GM19324 (cell line): ENCODE measurements around the gene SVIL.
A peak's percentile ranks its signal among the peaks of the same experiment; 100 is the strongest.
"Not testable (repeated sequence)": the region's sequence is repeated elsewhere in the genome, so short reads cannot be mapped to it uniquely, and the experiment has no call there.

Experiments used
- ATAC-seq: cut with Tn5 transposase; IDR thresholded peaks from one replicate; pipeline ENCODE4 v1.9.1; 2021; ENCODE audit warnings: mild to moderate bottlenecking, moderate library complexity; ENCODE audit not compliant: unreplicated experiment, low FRiP score

The SVIL gene

DNA sequence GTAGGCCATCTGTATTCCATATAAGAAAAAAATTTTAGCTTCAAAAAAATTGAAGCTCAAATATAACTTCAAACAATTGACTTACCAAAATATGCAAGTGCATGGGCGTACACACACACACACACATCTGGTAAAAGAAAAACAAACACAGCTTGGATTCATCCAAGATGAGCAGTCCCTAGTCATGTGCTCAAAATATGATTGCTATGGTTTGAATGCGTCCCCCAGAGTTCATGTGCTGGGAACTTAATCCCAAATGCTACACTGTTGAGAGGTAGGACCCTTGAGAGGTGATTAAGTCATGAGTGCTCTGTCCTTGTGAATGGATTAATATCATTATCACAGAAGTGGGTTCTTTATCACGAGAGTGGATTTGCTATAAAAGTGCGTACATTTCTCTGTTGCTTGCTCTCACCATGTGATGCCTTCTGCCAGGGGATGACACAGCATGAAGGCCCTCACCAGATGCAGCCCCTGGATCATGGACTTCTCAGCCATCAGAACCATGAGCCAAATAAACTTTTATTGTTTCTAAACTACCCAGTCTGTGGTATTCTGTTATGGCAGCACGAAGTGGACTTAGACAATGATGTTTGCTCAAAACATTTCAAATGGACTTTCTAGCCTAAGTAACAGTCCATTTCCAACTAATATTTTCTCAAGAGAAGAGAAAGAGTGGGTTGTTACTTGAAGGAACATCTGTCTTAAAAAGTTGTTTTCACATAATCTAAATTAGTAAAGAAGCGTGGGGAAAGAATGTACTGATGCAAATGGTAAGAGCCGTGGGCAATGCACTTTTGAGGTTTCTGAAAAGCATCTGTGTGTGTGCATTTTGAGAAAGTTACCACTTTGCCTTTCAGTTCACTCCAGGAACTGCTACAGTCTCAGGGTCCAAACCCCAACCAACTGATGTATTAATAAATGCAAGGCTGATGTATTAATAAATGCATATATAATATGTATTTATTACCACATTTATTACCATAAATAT, 15.1 kb upstream of the SVIL start:
- no peak for ATAC-seq

DNA sequence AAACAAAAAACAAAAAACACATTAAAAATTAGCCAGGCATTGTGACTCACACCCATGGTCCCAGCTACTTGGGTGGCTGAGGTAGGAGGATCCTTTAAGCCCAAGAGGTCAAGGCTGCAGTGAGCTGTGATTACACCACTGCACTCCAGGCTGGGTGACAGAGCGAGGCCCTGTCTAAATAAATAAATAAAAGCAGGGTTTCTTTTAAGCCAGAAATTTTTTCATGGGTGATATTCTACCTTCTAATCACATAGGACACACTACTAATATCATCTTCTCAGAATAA, 14.2 kb upstream of the SVIL start:
- no peak for ATAC-seq

DNA sequence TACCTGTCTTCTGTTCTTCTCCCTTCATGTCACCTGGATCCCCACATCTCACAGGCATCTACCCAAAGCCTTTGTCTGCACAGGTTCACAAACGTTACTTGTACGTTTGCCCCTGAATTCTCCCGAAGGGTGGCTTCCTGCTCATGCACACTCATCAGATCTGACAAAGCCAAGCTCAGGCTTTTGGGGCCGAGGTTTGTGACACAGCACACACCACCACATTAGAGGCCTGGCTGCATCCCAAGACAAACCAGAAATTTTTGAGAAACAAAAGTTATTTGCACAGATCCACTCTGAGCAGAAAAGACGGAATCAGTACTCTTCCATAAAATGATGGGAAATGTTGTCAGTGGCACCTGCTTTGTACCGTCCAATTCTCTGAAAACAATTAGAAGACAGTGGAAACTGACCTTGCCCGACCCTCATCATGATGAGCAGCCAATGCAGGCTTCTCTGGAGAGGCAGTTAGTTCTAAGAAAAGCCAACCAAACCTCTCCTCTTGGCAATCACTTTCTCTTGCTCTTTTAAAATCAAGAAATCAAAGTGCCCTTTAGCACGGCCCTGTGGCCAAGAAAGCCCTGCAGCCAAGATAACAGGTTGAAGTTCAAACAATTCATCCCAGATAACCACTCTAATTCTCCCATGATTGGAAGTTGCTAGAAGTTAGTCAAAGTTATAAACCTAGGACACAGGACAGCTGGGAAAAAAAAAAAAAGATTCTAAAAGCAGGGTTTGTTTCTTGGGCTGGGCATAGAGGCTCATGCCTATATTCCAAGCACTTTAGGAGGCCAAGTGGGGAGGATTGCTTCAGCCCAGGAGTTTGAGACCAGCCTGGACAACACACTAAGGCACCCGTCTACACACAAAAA, 13.6 kb upstream of the SVIL start:
- no peak for ATAC-seq

DNA sequence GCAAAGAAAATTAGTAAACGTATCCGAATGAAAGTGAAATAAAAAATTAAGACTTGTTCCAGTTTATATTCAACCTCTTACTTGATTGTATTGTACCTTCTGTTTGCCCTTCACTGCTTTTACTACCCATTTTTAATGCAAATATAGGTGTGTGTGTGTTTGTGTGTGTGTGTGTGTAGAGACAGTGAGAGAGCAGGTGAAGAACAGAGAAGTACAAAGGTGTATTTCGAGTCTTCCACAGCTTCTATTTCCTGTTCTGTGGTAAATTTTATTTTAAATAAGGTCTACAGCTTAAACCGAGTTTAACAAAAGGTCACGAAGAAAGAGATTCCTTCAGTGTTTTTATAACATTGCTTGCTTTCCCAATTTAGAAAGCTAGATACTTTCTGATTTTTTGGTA, 12.7 kb upstream of the SVIL start:
- no peak for ATAC-seq

DNA sequence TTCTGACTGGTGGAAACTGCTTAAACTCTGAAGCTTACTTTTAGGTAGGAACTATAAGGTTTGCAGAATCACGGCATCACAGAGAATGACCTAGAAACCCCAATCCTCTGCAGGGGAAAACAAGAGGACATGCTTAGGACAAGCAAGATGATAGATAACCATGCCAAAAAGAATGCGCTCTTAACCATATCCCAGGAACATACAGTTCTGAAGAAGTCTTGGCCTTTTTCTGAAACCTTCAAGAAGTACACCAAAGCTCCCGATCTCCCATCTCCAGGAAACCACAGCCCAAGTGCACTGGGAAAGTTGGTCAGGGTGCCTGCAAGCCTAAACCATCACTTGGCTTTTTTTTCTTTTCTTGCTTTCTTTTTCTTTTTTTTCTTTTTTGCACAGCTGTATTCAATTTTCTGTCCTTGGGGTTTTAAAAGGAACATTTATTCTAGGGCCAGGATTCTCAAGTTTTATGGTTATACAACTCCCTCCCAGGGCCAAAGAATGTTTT, 12.2 kb upstream of the SVIL start:
- no peak for ATAC-seq

DNA sequence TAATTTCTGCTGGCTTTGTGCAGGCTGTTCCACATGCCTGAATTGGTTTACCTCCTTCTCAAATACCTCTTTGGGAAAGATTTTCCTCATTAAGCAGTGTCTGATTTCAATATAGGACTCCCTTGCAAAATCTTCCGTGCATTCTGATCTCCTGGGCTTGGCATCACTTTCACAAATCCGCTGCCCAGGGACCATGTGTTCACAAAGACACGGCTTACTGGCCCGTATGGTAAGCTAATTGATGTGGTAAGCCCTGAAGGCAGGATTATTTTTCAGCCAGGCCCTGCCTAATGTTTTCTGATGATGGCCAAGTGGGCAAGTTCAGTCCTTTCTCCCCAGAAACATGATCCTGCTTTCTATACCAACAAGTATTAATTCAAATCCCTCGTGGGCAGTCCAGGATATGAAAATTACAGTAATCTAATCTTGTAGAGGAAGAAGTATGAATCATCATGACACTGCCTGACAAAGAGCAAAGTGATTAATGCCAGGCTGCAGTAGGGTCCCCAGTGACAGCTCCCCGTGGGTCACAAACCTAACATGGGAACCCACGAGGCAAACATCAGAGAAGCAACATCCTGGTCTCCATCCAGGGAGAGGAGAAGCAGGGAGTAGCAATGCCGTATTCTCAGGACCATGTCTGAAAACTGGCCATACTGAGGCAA, 11.6 kb upstream of the SVIL start:
- no peak for ATAC-seq

DNA sequence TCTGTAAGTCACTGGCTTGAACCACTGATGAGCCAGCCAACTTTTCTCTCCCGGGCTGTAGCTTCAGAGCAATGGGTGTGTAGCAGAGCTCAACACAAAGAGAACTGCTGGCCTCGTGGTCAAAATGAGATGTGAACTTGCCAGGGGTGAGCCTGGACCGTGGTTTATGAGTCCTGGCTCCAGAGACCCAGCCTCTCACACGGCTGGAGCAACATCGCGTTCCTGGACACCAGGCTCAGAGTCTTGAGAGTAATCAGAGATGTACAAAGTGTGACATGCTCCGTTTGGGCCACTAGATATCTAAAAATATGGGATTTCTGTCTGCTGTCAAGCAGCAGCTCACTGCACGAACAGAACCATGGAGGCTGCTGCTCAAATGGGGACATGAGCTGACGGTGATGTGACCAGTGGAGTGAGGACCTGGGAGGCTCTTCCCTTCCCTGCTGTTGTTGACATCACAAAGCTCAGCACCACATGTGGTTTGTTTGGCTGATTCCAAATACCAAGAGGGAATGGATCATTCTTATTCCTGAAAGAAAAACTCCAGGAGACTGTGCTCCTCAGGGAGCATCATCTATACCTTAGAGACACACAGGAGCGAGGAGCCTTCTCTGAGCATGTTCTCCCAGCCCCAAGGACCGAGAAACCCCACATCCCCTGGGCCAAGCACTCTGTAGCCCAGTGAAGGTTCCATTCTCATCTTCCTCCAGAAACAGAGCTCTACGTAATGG, 9.2 kb upstream of the SVIL start:
- no peak for ATAC-seq

DNA sequence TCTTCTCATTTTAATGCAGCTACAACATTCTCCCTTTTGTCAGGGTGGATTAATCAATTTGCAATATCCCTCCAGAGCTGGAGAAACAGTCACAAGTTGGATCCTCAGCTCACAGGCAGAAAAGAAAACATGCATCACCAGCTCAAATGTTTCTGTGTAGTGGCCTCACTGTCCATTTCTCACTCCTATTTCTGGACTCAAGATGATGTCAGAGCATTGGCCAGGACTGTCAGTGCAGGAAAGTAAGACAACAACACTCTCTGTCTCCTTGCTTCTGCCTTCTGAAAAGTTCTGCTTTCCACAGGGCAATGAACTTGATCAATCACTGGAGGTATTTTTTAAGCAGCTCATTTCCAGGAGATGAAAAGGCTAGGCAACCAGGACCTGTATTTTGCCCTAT, 8.2 kb upstream of the SVIL start:
- no peak for ATAC-seq

DNA sequence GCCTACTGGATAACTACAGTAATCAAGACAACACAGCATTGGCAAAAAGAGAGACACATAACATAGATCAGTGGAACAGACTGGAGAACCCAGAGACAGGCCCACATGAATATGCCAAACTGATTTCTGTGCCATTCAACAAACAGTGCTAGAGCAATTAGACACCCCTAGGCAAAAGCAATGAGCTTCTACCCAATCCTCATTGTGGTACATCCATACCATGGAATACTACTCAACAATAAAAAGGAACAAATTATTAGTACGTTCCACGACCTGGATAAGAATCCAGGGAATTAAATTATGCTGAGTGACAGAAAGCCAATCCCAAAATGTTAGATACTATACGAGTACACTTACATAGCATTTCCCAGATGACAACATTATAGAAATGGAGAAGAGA, 2.8 kb upstream of the SVIL start:
- ATAC-seq: no peak

DNA sequence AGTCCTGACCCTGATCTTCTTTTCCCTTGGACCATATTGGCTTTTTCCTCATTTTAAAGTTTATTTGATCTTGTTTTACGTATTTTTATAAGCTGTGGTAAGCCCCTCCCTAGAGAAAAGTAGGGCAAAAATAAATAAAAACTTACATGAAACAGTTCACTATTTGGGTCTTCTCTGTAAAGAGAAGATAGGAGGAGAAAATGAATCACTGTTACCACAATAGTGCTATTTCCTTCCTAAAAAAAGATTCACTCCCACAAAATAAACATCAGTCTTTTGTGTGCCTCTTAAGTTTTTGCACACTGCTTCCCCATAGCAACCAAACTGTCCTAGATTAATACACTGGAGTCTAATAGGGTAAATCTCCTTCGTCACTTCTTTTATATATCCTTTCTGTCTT, 1.4 kb upstream of the SVIL start:
- ATAC-seq: no peak

DNA sequence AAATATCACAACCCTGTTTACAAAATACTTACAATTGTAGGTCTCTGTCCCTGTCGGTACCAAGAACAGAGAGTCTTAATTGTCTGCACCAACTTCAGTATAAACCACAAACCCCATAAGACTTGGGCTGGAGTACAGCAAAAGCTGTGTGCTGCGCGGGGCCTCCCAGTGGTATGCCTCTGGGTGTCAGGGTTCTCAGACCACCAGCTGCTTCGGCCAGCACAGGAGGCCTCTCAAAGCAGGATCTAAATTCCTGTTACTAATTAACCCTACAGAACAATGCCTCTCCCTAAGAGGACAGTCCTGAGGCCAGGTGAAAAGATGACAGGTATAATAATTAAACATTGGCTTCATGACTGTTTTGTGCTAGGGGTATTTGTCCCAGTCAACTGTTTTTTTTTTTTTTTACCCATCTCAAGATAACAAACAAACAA, 957 bp upstream of the SVIL start:
- peak; percentile 59 for ATAC-seq

DNA sequence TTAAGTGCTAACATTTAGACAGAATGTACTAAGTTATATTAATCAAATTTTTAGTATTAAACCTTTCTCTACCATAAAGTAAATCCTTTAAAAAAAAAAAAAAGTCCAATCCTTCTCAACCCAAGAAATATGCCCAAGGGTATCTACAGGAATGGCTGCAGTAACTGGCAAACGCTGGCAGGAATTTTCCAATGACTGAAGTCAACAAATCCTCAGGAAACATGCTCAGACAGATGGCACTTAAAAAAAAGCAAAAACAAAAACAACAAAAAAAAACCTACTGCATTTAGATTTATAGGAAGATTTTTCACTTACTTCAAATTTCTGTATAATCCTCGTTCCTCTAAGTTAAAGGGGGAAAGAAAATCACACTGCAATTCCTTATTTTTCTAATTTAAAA, 666 bp downstream of the SVIL start:
- ATAC-seq: no peak

DNA sequence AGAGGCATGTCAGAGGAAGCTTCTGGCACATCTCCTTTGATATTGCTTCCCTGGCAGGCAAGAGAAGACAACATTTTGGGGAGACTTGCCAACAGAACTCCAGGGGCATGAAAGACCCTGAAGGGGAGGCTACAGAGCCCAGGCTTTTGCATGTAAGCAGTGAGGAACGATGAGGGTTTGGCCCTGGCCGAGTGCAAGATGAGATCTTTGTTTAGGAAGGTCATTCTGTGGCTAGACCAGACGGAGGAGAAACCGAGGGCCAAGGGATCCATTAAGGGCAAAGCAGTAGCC, 3.8 kb downstream of the SVIL start:
- ATAC-seq: no peak

DNA sequence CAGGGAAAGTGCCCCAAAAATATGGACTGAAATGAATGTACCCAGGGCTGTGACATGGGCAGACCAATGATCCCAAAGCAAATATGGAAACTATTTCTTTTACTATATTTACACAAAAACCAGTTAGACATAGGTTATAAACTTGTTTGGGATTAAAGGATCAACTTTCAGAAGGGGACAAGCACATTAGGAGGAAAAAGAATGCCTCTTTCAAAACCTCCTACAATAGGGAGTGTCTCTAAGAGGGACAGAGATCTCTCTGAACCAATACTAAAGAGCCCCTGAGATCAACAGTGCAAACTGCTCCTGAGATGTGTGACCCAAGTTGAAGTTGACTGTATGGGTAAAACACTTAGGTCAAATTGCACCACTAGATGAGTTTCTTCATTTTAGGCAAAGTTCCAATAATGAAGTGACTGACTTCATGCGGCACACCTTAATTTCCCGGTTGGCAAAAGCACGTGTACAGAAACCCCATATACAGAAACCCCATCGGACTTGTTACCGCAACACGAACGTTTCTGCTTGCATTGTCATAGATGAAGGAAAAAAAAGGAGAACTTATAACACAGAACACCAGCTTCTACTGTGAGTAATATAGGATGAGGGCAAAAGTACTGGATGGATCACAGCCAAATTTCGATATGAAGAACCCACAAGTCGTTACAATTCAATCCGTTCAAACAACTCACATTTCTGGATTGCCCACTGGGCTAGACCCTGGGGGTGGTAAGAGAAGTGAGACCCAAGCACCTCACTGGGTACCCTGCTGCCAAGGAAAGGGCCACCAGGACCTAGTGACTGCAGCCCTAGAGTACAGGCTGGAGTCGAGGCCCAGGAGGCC, 4.3 kb downstream of the SVIL start:
- no peak for ATAC-seq

DNA sequence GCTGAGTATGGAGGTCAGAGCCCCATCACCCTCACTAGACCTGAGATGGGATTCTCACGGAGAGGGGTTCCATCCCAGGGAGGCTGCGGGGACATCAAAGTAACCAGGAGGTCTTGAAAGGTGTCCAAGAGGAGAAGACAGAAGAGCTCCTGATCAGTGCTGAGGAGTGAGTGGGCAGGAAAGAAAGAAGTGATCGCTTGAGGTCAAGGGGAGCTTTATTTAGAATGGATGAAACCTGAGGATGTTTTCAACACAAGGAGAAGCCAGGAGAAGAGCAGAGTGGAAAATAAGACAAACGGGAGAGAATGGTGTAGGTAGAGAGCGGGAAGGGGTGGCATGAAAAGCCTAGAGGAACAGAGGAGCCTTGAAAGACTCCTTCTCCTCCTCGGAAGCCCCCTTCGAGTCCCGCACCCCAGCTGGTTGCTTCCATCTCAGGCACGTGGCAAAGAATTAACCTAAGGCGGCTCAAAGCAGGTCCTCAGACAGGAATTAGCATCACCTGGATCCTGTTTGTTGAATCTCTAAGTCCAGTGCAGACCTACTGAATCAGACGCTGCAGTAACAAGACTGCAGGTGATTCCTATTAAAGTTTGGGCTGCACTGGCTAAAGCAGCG, 5.8 kb downstream of the SVIL start:
- no peak for ATAC-seq

DNA sequence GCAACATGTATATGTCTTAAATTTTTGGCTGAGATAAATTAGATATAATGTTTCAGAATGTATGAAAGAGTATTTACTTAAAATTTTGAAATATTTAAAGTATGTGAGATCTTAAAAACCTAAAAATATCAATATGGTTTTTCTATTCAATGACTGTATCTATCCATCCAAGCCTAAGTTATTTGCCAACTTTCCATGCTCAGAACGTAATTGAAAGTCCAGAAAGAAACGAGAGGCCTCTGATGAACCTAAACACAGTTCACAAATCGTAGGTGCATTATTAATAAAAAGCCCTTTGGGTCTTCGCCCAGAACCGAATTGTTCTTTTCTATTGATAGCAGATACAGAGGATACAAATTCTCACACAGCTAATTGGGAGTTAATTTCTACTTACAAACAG, 6.5 kb downstream of the SVIL start:
- ATAC-seq: no peak

DNA sequence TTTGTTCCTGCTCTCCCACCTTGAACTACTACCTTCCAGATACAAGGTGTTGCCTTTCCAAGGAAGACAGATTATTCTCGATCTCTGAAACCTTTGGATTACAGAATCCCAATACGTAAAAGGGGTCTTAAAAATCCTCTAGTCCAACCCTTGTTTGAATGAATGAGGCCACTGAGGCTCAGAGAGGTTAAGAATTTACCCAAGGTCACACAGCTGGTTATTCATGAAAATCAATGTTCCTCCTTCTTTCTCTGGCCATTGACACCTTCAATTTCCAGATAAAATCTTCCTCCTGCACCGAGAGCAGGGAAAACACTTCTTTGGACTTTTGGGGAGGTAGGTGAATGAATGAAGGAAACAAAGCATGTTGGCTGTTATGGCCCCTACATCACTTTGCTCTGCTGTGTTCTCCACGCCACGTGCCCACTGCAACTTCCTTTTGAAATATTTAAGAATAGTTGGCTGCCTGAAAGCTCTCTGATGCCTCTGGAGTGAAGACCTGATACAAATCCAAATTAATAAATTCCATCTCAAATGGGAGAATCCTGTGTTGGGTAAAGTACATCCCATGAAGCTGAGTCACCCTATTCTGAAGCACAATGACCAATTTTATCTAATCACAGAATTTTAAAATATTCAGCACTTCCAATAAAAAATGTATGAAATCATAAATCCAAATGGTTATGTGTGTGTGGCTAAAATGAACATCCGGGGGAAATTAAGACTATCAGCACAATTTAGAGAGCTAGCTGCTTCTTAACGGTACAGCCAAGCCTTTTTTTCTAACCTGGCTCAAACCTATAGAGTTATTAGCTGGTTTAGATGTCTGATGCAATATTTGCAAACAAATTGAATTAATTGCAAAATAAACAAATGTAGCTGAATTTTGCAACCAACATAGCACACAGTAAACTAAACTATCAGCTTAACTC, 7.3 kb downstream of the SVIL start:
- no peak for ATAC-seq

DNA sequence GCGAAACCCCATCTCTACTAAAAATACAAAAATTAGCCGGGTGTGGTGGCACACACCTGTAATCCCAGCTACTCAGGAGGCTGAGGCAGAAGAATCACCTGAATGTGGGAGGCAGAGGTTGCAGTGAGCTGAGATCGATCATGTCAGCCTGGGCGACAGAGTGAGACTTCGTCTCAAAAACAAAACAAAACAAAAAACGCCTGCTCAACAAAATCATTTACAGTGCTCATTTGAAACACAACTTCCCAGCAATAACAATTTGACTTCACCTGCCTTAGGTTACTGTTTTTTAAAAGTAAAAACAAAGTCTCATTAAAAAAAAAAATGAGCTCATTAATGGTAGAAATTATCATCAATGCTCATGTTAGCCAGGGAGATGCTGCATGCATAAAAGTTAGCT, 10.4 kb downstream of the SVIL start:
- not testable (repeated sequence) for ATAC-seq
